ENCODE measurements around the gene ATXN1.

The ATXN1 gene

GRCh38 chr6:16698162-16698533 is 63.1 kb downstream of the ATXN1 start:
- H3K4me3 ChIP-seq (ENCODE audit: low read depth, low read length) = no peak overlapping the region
- TF ChIP-seq CTCF (IDR thresholded peaks at IDR 0.05; ENCODE audit: low read depth, low read length, missing control alignments) = no peak
- DNase-seq (ENCODE audit: low read depth) = no peak

- DNase-seq (ENCODE audit: low read depth) = no peak
- TF ChIP-seq CTCF (IDR thresholded peaks at IDR 0.05; ENCODE audit: low read depth, low read length, missing control alignments) = no peak
- no peak overlapping the region for H3K4me3 ChIP-seq (ENCODE audit: low read depth, low read length)
Observed at GRCh38 chr6:16697437-16698161, 63.7 kb downstream of the ATXN1 start.

GRCh38 chr6:16696496-16696895 is 64.8 kb downstream of the ATXN1 start:
- H3K4me3 ChIP-seq (ENCODE audit: low read depth, low read length) = no peak overlapping the region
- no peak for TF ChIP-seq CTCF (IDR thresholded peaks at IDR 0.05; ENCODE audit: low read depth, low read length, missing control alignments)
- no peak for DNase-seq (ENCODE audit: low read depth)

- H3K4me3 ChIP-seq (ENCODE audit: low read depth, low read length) = no peak overlapping the region
- no peak for TF ChIP-seq CTCF (IDR thresholded peaks at IDR 0.05; ENCODE audit: low read depth, low read length, missing control alignments)
- DNase-seq (ENCODE audit: low read depth) = peak; percentile 42
Observed at GRCh38 chr6:16694781-16695578, 66.3 kb downstream of the ATXN1 start.

GRCh38 chr6:16691324-16691723 is 69.9 kb downstream of the ATXN1 start:
- TF ChIP-seq CTCF (IDR thresholded peaks at IDR 0.05; ENCODE audit: low read depth, low read length, missing control alignments) = no peak
- no peak overlapping the region for H3K4me3 ChIP-seq (ENCODE audit: low read depth, low read length)
- no peak for DNase-seq (ENCODE audit: low read depth)

- no peak for DNase-seq (ENCODE audit: low read depth)
Observed at GRCh38 chr6:16690608-16691142, 70.6 kb downstream of the ATXN1 start.

More at GRCh38 chr6:16690608-16691142, 70.6 kb downstream of the ATXN1 start:
- TF ChIP-seq CTCF (IDR thresholded peaks at IDR 0.05; ENCODE audit: low read depth, low read length, missing control alignments) = no peak
- no peak overlapping the region for H3K4me3 ChIP-seq (ENCODE audit: low read depth, low read length)
